ENCODE data around the gene TMOD1. TPM values are rescaled to one million over a fixed set of nuclear protein-coding genes. Genes with fewer than 3 reads are reported as not detected.
A peak's percentile ranks its signal among the peaks of the same experiment; 100 is the strongest.

TMOD1 gene
- total RNA-seq, 1 experiment from 2014 or later, result 0.14 TPM

DNA sequence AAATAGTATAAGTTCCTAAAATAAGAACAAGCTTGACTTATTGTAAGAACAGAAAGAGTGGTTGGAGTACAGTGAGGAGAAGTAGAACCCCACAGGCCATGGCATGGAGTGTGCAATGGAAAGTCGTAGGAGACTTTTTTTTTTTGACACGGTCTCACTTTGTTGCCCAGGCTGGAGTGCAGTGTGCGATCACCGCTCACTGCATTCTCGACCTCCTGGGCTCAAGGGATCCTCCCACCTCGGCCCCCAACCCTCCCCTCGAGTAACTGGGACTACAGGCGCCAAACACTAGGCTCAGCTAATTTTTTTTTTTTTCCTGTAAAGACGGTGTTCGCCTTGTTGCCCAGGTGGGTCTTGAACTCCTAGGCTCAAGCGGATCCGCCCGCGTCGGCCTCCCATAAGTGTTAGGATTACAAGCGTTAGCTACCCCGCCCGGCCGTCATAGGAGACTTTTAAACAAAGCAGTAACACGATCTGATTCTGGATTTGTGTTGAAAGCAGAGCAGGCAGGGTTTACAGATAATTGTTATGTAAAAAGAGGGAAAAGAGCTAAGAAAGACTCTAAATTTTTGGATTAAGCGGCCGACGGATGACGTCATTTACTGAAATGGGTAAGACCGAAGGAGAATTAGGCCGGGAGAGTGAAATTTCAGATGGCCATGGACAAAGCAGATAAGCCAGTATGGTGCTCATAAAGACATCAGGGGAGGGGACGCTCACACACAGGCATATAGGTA, 130.9 kb downstream of the TMOD1 start:
- intact Hi-C loops (cut with micrococcal nuclease; ENCODE audit: unreplicated experiment), result no loop called here
- peak overlapping the region; percentile 99 for H3K4me3 Mint-ChIP-seq (ENCODE audit: low read depth, unreplicated experiment)
- TSS peak; percentile 83 for BruUV-seq (replicated peaks)
- no peaks in the 10 kb centered on the region for H3K27me3 Mint-ChIP-seq (ENCODE audit: unreplicated experiment)
- H3K27ac Mint-ChIP-seq (ENCODE audit: unreplicated experiment), result peak overlapping the region; percentile 100
- CTCF ChIA-PET, result interaction anchor here (0.9 to 1.5 kb wide), 3 partner anchors 16 to 66 kb away, joined by 3 to 4 read pairs (median 3); no protein-coding TSS in a partner anchor
- H3K36me3 Mint-ChIP-seq (ENCODE audit: insufficient read depth, unreplicated experiment), result peaks cover 41% of the 10 kb centered on the region
- peaks cover 21% of the 10 kb centered on the region for H3K4me1 Mint-ChIP-seq (ENCODE audit: low read depth, unreplicated experiment)
- DNase-seq, result peak; percentile 2
- no peaks in the 10 kb centered on the region for H3K9me3 Mint-ChIP-seq (ENCODE audit: low read depth, unreplicated experiment)
- TF ChIP-seq, protein P1, sequence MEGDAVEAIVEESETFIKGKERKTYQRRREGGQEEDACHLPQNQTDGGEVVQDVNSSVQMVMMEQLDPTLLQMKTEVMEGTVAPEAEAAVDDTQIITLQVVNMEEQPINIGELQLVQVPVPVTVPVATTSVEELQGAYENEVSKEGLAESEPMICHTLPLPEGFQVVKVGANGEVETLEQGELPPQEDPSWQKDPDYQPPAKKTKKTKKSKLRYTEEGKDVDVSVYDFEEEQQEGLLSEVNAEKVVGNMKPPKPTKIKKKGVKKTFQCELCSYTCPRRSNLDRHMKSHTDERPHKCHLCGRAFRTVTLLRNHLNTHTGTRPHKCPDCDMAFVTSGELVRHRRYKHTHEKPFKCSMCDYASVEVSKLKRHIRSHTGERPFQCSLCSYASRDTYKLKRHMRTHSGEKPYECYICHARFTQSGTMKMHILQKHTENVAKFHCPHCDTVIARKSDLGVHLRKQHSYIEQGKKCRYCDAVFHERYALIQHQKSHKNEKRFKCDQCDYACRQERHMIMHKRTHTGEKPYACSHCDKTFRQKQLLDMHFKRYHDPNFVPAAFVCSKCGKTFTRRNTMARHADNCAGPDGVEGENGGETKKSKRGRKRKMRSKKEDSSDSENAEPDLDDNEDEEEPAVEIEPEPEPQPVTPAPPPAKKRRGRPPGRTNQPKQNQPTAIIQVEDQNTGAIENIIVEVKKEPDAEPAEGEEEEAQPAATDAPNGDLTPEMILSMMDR (IDR thresholded peaks at IDR 0.05; ENCODE audit: unreplicated experiment), result no peak

DNA sequence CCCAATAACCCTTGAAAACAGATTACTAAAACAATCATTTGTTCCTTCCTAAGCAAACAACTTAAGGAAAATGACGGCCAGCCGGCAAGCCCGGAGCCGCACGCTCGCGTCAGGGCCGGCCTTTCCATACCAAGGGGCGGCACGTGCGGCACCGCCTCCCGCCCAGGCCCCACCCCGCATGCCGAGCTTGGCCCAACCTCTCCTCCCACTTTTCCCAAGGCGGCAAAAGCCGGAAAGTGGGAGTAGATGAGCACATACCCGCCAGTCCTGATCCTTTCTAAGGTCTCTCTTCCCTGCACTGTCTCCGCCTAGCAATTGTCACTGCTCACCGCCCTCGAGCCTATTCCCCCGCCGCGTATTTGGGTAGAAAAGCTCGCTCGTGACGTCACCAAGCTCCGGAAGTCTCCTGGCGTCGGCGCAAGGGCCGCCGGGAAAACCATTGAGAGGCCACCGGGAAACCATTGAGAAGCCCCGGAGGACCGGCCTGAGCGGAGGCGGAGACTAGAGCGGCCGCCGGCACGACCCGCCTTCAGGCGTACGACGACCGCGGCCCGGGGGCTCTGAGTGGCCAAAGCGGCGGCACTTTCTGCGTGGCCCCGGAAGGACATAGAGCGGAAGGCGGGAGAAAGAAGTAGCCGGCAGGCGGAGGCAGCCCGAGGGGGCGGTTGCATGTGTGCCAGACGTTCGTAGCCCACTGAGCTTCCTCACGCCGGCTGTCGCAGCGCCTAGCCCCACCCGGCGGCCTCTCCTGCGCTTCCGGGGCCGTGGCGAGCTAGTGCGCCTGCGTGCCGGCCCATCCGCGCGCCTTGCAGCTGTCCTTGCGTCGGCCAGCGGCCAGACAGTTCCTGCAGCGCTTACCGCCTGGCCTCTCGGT, 131.8 kb downstream of the TMOD1 start, which contains the start of the genes NCBP1 and TSTD2:
NCBP1 (plus strand) TSS at position 837 of the 874 bp plus-strand sequence. CDS start 61 bp downstream, outside the sequence.
TSTD2 (minus strand) TSS at position 384 of the 874 bp plus-strand sequence. CDS start 5,806 bp downstream, outside the sequence.
- no peaks in the 10 kb centered on the region for H3K9me3 Mint-ChIP-seq (ENCODE audit: low read depth, unreplicated experiment)
- H3K27ac Mint-ChIP-seq (ENCODE audit: unreplicated experiment), result peak within 1 kb of the TSS; percentile 100
- CTCF ChIA-PET, result interaction anchor here (0.6 to 1.5 kb wide), 5 partner anchors 17 to 267 kb away, joined by 3 to 4 read pairs (median 3); no protein-coding TSS in a partner anchor
- no peaks in the 10 kb centered on the region for H3K27me3 Mint-ChIP-seq (ENCODE audit: unreplicated experiment)
- peak; percentile 94 for DNase-seq
- H3K4me3 Mint-ChIP-seq (ENCODE audit: low read depth, unreplicated experiment), result peak within 1 kb of the TSS; percentile 99
- H3K4me1 Mint-ChIP-seq (ENCODE audit: low read depth, unreplicated experiment), result peaks cover 24% of the 10 kb centered on the region
- H3K36me3 Mint-ChIP-seq (ENCODE audit: insufficient read depth, unreplicated experiment), result peaks cover 41% of the 10 kb centered on the region
- intact Hi-C loops (cut with micrococcal nuclease; ENCODE audit: unreplicated experiment), result no loop called here
- TF ChIP-seq, protein P1 (IDR thresholded peaks at IDR 0.05; ENCODE audit: unreplicated experiment), result no peak
- no TSS peak for BruUV-seq (replicated peaks)

DNA sequence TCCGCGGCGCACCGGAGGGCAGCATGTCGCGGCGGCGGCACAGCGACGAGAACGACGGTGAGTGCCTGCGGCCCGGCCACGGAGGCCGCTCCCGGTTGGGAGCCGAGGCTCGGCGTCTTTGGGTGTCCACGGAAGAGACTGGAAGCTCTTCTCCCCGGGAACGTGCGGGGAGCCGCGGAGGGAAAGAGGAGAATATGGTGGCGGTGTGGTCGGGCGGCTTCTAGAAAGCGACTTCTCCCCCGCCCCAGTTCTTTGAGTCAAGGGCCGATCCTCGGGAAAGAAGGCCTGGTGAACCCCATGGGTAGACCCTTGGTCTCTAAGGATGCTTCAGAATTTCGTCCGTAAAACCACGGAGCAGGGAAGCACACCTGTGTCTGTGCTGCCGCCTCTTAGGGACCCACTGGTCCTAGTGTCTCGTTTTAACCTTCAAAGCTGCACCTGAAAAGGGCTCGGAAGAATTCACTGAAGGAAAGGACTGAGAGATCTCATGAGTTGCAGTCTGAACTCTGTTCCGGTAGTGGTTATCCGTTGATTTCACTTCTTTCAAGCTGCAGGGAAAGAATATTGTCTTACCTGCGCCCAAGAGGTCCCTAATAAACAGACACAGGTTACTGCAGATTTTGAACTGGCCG, 132.5 kb downstream of the TMOD1 start:
- no TSS peak for BruUV-seq (replicated peaks)
- Mint-ChIP-seq H3K27ac (ENCODE audit: unreplicated experiment) (peak overlapping the region; percentile 100), H3K4me1 (ENCODE audit: low read depth, unreplicated experiment) (peaks cover 29% of the 10 kb centered on the region), H3K9me3 (ENCODE audit: low read depth, unreplicated experiment) (no peaks in the 10 kb centered on the region), H3K27me3 (ENCODE audit: unreplicated experiment) (no peaks in the 10 kb centered on the region), H3K4me3 (ENCODE audit: low read depth, unreplicated experiment) (peak overlapping the region; percentile 99), H3K36me3 (ENCODE audit: insufficient read depth, unreplicated experiment) (peaks cover 41% of the 10 kb centered on the region)
- intact Hi-C loops (cut with micrococcal nuclease; ENCODE audit: unreplicated experiment), result no loop called here
- DNase-seq, result no peak
- TF ChIP-seq, protein P1 (IDR thresholded peaks at IDR 0.05; ENCODE audit: unreplicated experiment), result no peak
- CTCF ChIA-PET, result interaction anchor here (1.2 to 1.5 kb wide), 3 partner anchors 18 to 267 kb away, joined by 3 to 4 read pairs (median 3); no protein-coding TSS in a partner anchor

DNA sequence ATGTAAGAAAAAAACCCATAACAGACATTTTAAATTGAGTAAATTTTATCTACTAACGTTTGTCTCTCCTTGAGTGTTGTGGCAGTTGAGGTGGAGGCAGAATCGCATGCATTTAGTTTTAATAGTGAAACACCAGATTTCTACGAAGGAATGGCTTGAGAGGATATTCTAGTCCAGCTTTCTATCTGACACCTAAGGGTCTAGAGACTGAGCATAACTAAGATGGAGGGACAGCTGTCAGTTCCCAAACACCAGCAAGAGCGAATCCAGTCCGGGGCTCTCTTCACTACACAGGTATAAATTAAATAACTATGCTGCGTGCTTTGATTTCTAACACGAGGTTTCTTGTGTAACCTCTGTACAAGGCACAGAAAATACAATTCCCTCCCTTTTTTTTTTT, 133.6 kb downstream of the TMOD1 start:
- BruUV-seq (replicated peaks), result no TSS peak
- H3K27me3 Mint-ChIP-seq (ENCODE audit: unreplicated experiment), result no peaks in the 10 kb centered on the region
- H3K4me3 Mint-ChIP-seq (ENCODE audit: low read depth, unreplicated experiment), result peak overlapping the region; percentile 99
- H3K9me3 Mint-ChIP-seq (ENCODE audit: low read depth, unreplicated experiment), result no peaks in the 10 kb centered on the region
- peaks cover 24% of the 10 kb centered on the region for H3K4me1 Mint-ChIP-seq (ENCODE audit: low read depth, unreplicated experiment)
- peak overlapping the region; percentile 100 for H3K27ac Mint-ChIP-seq (ENCODE audit: unreplicated experiment)
- CTCF ChIA-PET, result no interaction called here
- DNase-seq, result no peak
- peaks cover 41% of the 10 kb centered on the region for H3K36me3 Mint-ChIP-seq (ENCODE audit: insufficient read depth, unreplicated experiment)
- TF ChIP-seq, protein P1 (IDR thresholded peaks at IDR 0.05; ENCODE audit: unreplicated experiment), result no peak
- intact Hi-C loops (cut with micrococcal nuclease; ENCODE audit: unreplicated experiment), result no loop called here
